Stomach (tissue), 9 donors: ENCODE results near the gene NANS. TPM values are rescaled to one million over a fixed set of nuclear protein-coding genes. Genes with fewer than 3 reads are reported as not detected.
A peak's percentile ranks its signal among the peaks of the same experiment; 100 is the strongest.

Experiments
- DNase-seq, 2 donors: peaks; one replicate each; pipeline versions ENCODE4 v3.0.0 to v3.0.0-alpha.2; 2013 to 2019
- H3K27ac ChIP-seq, 5 donors: fragments of 200-600 bp in 4 of 5; sonication (generic) in 4 of 5; one replicate each; pipeline ENCODE4 v1.5.1; 2013 to 2019; ENCODE audit warnings: mild to moderate bottlenecking in 1 of 5, moderate library complexity in 1 of 5
- H3K27me3 ChIP-seq, 3 donors: fragments of 200-600 bp; sonication (generic); one replicate each; pipeline ENCODE4 v1.5.1; 2017 to 2019; ENCODE audit warnings: mixed run types in 1 of 3
- H3K36me3 ChIP-seq, 4 donors: fragments of 200-600 bp; sonication (generic); 1 replicate in 3 of 4; 2 replicates in 1 of 4; pipeline ENCODE4 v1.5.1; 2016 to 2019
- H3K4me1 ChIP-seq, 4 donors: fragments of 200-600 bp; sonication (generic); one replicate each; pipeline ENCODE4 v1.5.1; 2016 to 2019
- H3K4me3 ChIP-seq, 4 donors: fragments of 200-600 bp; sonication (generic) in 3 of 4; one replicate each; pipeline ENCODE4 v1.5.1; 2016 to 2019; ENCODE audit warnings: mild to moderate bottlenecking in 1 of 4
- H3K9me3 ChIP-seq, 4 donors: fragments of 200-600 bp; sonication (generic); one replicate each; pipeline ENCODE4 v1.5.1; 2016 to 2019
- CTCF ChIP-seq, 7 experiments: fragments of 450-650 bp in 4 of 7; fragments of 200-600 bp in 3 of 7; sonication (generic) in 3 of 7; IDR thresholded peaks; one replicate each; pipeline ENCODE4 v1.5.1; 2016 to 2019; ENCODE audit warnings: antibody characterized with exemption in 7 of 7, control low read depth in 2 of 7, mild to moderate bottlenecking in 1 of 7
- EP300 ChIP-seq: sonication (generic); formaldehyde crosslinking; IDR thresholded peaks from one replicate; pipeline ENCODE4 v1.6.1; 2017; ENCODE audit warnings: antibody characterized with exemption
- POLR2A ChIP-seq, 4 donors: fragments of 450-650 bp; IDR thresholded peaks; one replicate each; pipeline ENCODE4 v1.6.1; 2016; ENCODE audit warnings: antibody characterized with exemption in 4 of 4, control low read depth in 2 of 4, mild to moderate bottlenecking in 1 of 4, moderate library complexity in 1 of 4
- POLR2AphosphoS5 ChIP-seq, 3 donors: sonication (generic); formaldehyde crosslinking; IDR thresholded peaks; one replicate each; pipeline ENCODE4 v1.6.1; 2016; ENCODE audit warnings: antibody characterized with exemption in 3 of 3
- WGBS, 5 donors: extraction: QIAGEN DNeasy Blood & Tissue Kit in 3 of 5; methylation state at CpG; one replicate each; pipeline versions ENCODE4 v1.1.5 to v1.1.7; 2013 to 2018; 5-methylcytosine and 5-hydroxymethylcytosine counted together
- intact Hi-C: fragments of 100-400 bp; cut with DNase I; formaldehyde crosslinking; loops from one replicate; pipeline ENCODE4 v1.15.1; 2023; ENCODE audit warnings: low total_unique reads
- polyA plus RNA-seq, 3 donors: library from polyadenylated mRNA; stranded (reverse); fragments of 200-250 nt; gene quantifications; one replicate each; pipeline ENCODE4 v1.2.3, GENCODE V29; 2013
- total RNA-seq, 5 donors: library from RNA; depleted of rRNA; stranded (reverse); fragments of >200 nt; gene quantifications; one replicate each; pipeline versions ENCODE4 v1.1.0 to v1.2.3, GENCODE V29; 2014 to 2016
- donor health status: healthy with polysubstance abuse.
- donor health status: Bipolar disorder and iron deficiency.
- donor health status: healthy.

NANS gene
- total and polyA plus RNA-seq, 8 donors = 12.1 to 261 (median 92.1) TPM

GRCh38 chr9:98009437-98009836, 47.1 kb upstream of the NANS start:
- Histone ChIP-seq H3K36me3 (peaks cover 61 to 100% (median 99%) of the 10 kb centered on the region in 4 donors), H3K27ac (peak overlapping the region in 1 of 5 donors; percentile 4), H3K9me3 (no peaks in the 10 kb centered on the region), H3K27me3 (no peaks in the 10 kb centered on the region), H3K4me3 (no peak overlapping the region), H3K4me1 (peaks cover 0 to 13% (median 6%) of the 10 kb centered on the region in 4 donors)
- 83 to 93% (median 92%) methylated on average over 6 of the region's 6 CpGs for WGBS, 5 donors
- intact Hi-C loops = no loop called here
- TF ChIP-seq POLR2AphosphoS5 (IDR thresholded peaks at IDR 0.05) = no peak
- no peak for TF ChIP-seq EP300
- TF ChIP-seq POLR2A (IDR thresholded peaks at IDR 0.05) = no peak
- TF ChIP-seq CTCF (IDR thresholded peaks at IDR 0.05) = no peak
- DNase-seq = no peak

DNA sequence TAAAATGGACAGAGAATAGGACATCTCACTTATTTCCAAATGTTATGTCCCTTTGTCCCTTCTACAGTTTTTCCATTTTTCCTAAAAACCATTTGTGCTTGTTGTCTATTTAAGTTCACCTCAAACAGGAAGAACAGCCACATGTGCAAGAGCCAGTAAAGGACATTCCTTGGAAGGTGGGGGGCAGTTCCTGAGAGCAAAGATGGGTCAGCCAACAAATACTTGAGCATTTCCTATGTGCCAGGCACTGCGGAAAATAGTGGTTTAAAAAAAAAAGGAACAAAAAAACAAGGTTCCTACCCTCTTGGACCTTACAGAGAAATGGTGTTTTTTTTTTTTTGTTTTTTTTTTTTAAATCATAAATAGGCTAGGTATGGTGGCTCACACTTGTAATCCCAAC, 46.6 kb upstream of the NANS start:
- Histone ChIP-seq H3K27me3 (no peaks in the 10 kb centered on the region), H3K4me3 (no peak overlapping the region), H3K9me3 (no peaks in the 10 kb centered on the region), H3K27ac (peak overlapping the region in 1 of 5 donors; percentile 4), H3K4me1 (peaks cover 0 to 13% (median 6%) of the 10 kb centered on the region in 4 donors), H3K36me3 (peaks cover 64 to 100% (median 100%) of the 10 kb centered on the region in 4 donors)
- intact Hi-C loops = no loop called here
- DNase-seq = peak in 1 of 2 donors; percentile 35
- WGBS, 5 donors = 72 to 90% (median 76%) methylated on average over 1 of the region's 1 CpG
- TF ChIP-seq CTCF (IDR thresholded peaks at IDR 0.05) (no peak), EP300 (no peak), POLR2AphosphoS5 (IDR thresholded peaks at IDR 0.05) (peak in 2 of 3 donors; percentile 8 to 45)

DNA sequence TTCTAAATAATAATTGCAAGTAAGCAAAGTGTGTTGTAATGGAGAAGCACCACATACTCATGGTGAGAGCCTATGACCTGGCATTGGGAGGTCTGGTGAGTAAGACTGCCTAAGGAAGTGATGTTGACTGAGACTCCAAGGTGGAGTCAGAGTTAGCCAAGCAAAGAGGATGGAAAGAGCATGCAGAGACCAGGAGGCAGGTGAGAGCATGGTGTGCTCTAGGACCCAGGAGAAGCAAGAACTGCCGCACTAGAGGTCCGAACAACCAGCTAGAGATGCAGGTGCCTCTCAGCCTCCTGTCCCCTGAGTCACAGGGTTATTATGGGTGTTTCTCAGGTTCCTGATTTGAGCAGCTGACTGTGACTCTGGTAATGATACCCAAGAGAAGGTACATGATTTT, 46.1 kb upstream of the NANS start:
- H3K9me3 ChIP-seq = no peaks in the 10 kb centered on the region
- H3K27ac ChIP-seq = peak overlapping the region in 1 of 5 donors; percentile 24
- intact Hi-C loops = no loop called here
- peak in 1 of 2 donors; percentile 35 for DNase-seq
- 21 to 36% (median 30%) methylated on average over 2 of the region's 2 CpGs for WGBS, 5 donors
- peaks cover 0 to 13% (median 6%) of the 10 kb centered on the region in 4 donors for H3K4me1 ChIP-seq
- TF ChIP-seq POLR2AphosphoS5 (IDR thresholded peaks at IDR 0.05) (no peak), CTCF (IDR thresholded peaks at IDR 0.05) (no peak), EP300 (no peak), POLR2A (IDR thresholded peaks at IDR 0.05) (no peak)
- H3K27me3 ChIP-seq = no peaks in the 10 kb centered on the region
- peaks cover 64 to 100% (median 100%) of the 10 kb centered on the region in 4 donors for H3K36me3 ChIP-seq
- no peak overlapping the region for H3K4me3 ChIP-seq

GRCh38 chr9:98011122-98011521, 45.4 kb upstream of the NANS start:
- TF ChIP-seq POLR2A (IDR thresholded peaks at IDR 0.05) (no peak), CTCF (IDR thresholded peaks at IDR 0.05) (no peak), POLR2AphosphoS5 (IDR thresholded peaks at IDR 0.05) (no peak), EP300 (no peak)
- Histone ChIP-seq H3K36me3 (peaks cover 62 to 100% (median 100%) of the 10 kb centered on the region in 4 donors), H3K27me3 (no peaks in the 10 kb centered on the region), H3K27ac (peak overlapping the region in 1 of 5 donors; percentile 24), H3K9me3 (no peaks in the 10 kb centered on the region), H3K4me3 (no peak overlapping the region), H3K4me1 (peaks cover 0 to 13% (median 6%) of the 10 kb centered on the region in 4 donors)
- intact Hi-C loops = no loop called here
- WGBS, 5 donors = 88 to 96% (median 94%) methylated on average over 7 of the region's 7 CpGs
- DNase-seq = no peak
